ENCODE measurements around the gene COBLL1. TPM values are rescaled to one million over a fixed set of nuclear protein-coding genes. Genes with fewer than 3 reads are reported as not detected.
A peak's percentile ranks its signal among the peaks of the same experiment; 100 is the strongest.
"Not testable (repeated sequence)": the region's sequence is repeated elsewhere in the genome, so short reads cannot be mapped to it uniquely, and the experiment has no call there.

COBLL1 gene
- total RNA-seq, 1 experiment from 2014 or later = 6.2 TPM

- no peak for DNase-seq (ENCODE audit: extremely low read depth, low read depth)
Measured at GRCh38 chr2:164761737-164762460, 79.7 kb downstream of the COBLL1 start.

- not testable (repeated sequence) for DNase-seq (ENCODE audit: extremely low read depth, low read depth)
Measured at GRCh38 chr2:164761201-164761600, 80.4 kb downstream of the COBLL1 start.

DNA sequence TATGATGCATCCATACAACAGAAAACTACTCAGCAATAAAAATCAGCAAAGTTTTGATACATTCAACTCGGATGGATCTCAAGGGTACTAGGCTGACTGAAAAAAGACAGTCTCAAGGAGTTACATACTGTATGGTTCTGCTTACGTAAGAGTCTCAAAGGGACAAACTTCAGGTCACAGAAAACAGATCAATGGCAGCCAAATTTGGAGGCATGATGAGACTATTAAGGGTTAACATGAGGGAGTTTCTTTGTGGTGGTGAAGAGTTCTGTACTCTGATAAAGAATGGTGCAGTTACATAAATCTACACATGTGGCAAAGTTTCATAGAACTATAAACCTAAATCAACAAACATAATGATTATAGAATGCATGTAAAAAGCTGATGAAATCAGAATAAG lies 81.4 kb downstream of the COBLL1 start:
- no peak for DNase-seq (ENCODE audit: extremely low read depth, low read depth)

DNA sequence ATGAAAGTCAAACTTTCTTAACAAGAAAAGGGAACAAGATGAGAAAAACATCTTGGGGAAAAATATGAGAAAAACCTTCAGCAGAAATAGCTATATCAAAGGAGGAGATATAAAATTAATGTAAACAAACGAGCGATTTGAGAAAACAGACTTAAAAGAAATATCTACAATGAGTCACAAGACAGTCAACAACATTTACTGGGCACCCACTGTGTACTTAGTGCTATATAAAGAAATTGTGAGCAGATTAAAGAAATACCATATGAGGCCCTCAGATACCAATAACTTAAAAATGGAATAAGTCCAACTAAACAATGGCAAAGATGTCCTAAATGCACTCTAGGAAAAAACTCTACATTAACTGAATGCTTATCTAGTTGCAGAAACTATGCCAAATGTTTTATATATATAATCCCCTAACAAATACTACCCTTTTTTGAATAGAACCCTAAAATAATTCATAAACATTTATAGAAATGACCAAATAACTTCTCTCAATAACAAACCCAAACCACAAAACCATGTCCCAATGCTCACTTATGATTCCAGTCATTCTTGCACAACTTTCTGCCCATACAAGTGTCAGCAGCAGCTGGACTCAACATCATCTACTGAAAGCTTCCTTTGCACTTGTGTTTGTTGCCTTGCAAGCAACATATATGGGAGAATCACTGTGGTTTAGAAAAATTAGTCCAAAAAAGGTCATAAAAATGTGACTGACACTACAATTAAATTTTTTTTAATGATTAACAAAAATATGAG lies 83.5 kb downstream of the COBLL1 start:
- no peak for DNase-seq (ENCODE audit: extremely low read depth, low read depth)

GRCh38 chr2:164756773-164757172 lies 84.8 kb downstream of the COBLL1 start:
- DNase-seq (ENCODE audit: extremely low read depth, low read depth) = no peak

DNA sequence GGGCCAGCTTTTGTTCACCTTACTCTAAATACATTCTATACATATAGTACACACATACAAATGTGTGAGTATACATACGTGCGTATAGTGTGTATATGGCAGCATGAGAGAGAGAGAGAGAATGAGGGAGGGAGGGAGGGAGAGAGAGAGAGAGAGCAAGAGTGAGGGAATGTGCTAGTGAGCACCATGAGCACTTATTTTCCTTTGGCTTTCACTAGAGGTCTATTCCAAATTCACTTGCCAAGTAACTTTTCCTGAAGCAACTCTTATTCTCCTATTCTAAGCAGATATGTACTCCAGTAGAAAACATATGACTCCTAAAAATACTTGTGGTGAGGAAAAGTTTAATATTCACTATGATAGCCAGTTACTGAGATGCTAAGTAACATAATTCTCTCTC lies 85.7 kb downstream of the COBLL1 start:
- DNase-seq (ENCODE audit: extremely low read depth, low read depth) = no peak

DNA sequence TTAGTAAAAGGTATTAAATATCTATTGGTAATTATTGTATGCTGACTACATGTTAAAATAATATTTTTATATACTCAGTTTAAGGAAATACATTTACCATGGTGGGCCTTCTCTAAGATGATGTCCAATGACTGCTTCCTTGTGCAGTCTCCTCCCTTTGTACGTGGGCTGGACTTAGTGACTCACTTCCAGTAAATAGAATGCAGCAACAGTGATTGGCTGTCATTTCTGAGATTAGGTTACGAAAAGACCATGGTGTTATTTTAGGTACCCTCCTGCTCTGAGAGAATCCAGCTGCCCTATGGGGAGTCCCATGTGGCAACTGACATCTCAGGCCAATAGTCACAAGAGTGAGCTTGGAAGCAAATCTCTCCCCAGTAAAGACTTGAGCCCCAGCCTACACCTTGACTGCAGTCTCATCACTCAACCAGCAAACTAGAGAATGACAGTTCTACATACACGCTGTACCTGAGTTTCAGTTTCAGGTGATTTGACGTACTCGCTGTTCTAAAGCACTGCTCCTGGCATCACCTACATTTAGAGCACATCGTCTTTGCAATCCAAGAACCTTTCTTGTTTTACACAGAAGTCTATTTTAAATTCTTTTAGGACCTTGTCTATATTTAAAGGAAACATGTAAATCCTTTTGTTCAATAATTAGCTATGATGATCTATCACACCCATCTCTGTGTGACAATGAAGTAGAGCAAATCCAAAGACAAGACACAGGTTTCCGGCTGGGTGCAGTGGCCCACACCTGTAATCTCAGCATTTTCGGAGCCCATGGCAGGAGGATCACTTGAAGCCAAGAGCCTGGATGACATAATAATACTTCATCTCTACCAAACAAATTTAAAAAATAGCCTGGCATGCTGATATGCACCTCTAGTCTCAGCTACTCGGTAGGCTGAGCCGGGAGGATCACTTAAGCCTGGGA lies 87.2 kb downstream of the COBLL1 start:
- no peak for DNase-seq (ENCODE audit: extremely low read depth, low read depth)

DNA sequence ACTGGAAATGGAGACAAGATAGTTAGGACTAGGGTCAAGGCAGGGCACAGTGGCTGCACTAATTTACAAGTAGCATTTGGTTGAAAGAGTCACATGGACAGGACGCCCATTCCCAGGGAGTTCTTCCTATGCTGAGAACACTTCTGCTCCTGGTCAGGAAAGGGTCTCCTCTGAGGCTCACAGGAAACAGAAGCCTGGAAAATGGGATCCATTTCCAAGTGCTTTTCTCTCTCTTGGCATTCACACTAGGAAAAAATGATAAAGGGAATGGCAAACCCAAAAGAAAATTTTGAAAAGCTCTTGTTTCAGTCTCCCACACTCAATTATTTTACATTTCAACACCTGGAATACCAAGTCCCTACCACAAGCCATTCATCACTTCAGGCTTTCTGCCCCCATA lies 88.7 kb downstream of the COBLL1 start:
- DNase-seq (ENCODE audit: extremely low read depth, low read depth) = no peak

GRCh38 chr2:164747783-164748433 lies 93.7 kb downstream of the COBLL1 start:
- DNase-seq (ENCODE audit: extremely low read depth, low read depth) = no peak

- no peak for DNase-seq (ENCODE audit: extremely low read depth, low read depth)
Measured at GRCh38 chr2:164747140-164747539, 94.5 kb downstream of the COBLL1 start.

GRCh38 chr2:164746713-164747112 lies 94.9 kb downstream of the COBLL1 start:
- DNase-seq (ENCODE audit: extremely low read depth, low read depth) = no peak

- DNase-seq (ENCODE audit: extremely low read depth, low read depth) = no peak
Measured at GRCh38 chr2:164745012-164745797, 96.4 kb downstream of the COBLL1 start.

- DNase-seq (ENCODE audit: extremely low read depth, low read depth) = no peak
Measured at GRCh38 chr2:164742738-164743317, 98.8 kb downstream of the COBLL1 start.

GRCh38 chr2:164739966-164740365 lies 101.7 kb downstream of the COBLL1 start:
- DNase-seq (ENCODE audit: extremely low read depth, low read depth) = no peak

GRCh38 chr2:164737612-164738081 lies 104.0 kb downstream of the COBLL1 start:
- peak; percentile 69 for DNase-seq (ENCODE audit: extremely low read depth, low read depth)

- DNase-seq (ENCODE audit: extremely low read depth, low read depth) = no peak
Measured at GRCh38 chr2:164735309-164735919, 106.2 kb downstream of the COBLL1 start.

DNA sequence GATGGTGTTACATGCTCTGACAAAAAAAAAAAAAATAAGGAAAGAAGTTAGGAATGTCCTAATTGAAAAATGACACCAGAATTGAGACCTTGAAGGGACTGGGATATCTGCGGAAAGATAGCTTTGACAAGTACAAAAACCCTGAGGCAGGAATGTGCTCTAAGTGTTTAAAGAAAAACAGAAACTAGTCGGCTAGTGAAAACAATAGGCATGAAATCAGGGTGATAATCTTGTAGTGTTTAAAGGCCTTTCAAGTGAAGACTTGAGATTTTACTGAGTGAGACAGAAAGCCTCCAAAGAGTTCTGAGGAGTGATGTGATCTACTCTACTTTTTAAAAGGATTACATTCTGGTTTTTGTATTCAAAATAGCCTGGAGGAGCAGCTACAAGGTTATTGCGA lies 107.4 kb downstream of the COBLL1 start:
- no peak for DNase-seq (ENCODE audit: extremely low read depth, low read depth)

GRCh38 chr2:164725542-164725941 lies 116.1 kb downstream of the COBLL1 start:
- DNase-seq (ENCODE audit: extremely low read depth, low read depth) = no peak
